ENCODE results near the gene TUBB.

Gene TUBB

DNA sequence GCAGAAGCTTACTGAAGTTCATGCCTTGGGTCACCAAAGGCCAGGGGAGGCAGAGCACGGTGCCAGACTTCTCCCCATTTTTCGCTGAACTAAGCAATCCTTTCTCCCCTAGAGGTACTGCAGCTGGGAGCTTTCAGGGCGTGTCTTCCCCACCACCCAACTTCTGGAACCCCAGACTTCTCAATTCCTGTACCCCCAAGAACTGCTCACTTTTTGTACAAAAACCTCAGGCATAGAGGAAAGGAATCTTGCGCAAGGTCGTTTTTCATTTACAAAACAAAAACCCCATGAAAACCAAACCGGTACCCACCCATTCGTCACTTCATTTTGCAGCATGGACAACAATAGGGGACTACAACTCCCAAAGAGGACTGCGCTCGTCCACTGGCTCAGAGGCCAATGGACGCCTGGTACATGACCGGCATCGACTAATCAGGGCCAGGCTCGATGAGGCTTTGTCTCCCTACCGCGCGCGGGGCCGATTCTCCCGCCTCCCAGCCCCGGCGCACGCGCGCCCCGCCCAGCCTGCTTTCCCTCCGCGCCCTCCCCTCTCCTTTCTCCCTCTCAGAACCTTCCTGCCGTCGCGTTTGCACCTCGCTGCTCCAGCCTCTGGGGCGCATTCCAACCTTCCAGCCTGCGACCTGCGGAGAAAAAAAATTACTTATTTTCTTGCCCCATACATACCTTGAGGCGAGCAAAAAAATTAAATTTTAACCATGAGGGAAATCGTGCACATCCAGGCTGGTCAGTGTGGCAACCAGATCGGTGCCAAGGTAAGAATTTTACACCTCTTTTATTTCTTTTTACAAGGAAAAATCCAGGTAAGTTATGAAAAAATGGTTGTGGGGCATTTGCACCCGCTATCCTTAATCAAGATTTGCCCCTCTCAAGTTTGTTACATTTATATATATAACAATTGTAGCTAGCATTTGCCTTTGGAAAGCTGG, at the start of gene TUBB:
Gene TUBB, plus strand, starts transcription at position 562 of the 947 bp plus-strand sequence. Its CDS starts 155 bp downstream, at position 717.
- DNase-seq (ENCODE audit: low read depth): peak; percentile 86

DNA sequence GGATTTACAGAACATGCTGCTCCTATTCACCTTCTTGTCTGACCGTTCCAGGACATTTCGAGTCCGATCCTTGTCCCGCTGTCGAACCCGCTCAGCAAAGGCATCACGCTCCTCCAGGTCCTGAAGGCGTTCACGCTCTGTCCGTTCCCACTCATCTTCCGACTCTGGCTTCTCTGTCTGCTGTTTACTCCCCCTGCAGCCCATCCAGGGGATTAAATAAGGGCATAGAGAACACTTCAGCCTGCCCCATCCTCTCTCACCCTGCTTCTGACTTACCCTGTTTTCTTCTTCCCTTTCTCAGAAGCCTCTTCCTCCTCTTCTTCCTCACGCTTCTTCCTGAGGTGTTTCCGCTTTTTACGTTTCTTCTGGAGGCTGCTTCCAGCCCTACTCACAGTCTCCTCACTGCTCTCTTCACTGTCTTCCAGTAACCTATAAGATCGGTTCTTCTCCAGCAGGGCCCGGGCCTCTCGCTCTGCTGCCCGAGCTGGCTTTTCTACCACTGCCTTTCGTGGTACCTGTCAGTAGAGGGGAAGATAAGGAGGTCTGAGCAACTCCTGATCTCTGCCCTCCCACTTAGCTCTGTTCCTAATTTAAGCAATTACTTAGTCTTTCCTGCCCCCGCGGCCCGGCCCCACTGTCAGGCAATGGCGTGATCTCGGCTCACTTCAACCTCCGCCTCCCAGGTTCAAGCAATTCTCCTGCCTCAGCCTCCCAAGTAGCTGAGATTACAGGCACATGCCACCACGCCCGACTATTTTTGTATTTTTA, 49.2 kb upstream of the TUBB start:
- no peak for DNase-seq (ENCODE audit: low read depth)

DNA sequence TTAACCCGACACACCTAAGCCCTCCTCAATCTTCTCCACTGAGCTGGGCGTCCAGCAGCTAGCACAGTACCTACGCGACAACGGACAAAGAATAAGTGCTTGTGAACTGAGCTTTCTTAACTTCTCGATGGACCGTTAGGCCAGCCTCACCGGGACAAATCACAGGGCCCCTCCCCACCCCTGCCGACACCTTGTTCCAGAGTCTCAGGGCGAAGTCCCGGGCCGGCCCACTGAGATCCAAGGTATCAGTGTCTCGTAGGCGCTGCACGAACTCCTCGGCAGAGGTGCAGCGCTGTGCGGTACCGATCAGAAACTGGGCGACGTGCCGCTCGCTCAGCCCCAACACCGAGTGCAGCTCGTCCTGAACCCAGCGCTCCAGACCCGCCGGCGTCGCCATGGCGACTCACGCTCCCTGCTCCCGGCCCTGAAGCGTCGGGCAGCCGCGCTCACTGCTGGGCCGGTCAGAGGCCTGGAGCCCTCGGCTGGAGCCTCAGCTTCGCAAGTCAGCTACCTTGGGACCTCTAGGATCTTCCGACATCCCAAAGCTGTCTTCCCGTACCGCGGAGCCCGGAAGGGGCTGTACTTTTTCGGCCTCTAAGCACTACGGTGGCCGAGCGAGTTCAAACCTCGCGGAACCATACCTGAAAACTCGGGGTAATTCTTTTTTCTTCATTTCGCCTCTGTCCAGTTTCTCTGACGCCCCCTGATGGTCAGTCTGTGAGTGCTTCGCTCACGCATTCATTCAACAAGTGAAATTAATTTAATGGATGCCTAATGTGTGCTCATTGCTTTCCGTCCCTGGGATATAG, 47.5 kb upstream of the TUBB start, which contains the start of gene DHX16:
Gene DHX16, minus strand, starts transcription at position 562 of the 809 bp plus-strand sequence. Its CDS starts 165 bp downstream, at position 397.
- DNase-seq (ENCODE audit: low read depth): peak; percentile 78

DNA sequence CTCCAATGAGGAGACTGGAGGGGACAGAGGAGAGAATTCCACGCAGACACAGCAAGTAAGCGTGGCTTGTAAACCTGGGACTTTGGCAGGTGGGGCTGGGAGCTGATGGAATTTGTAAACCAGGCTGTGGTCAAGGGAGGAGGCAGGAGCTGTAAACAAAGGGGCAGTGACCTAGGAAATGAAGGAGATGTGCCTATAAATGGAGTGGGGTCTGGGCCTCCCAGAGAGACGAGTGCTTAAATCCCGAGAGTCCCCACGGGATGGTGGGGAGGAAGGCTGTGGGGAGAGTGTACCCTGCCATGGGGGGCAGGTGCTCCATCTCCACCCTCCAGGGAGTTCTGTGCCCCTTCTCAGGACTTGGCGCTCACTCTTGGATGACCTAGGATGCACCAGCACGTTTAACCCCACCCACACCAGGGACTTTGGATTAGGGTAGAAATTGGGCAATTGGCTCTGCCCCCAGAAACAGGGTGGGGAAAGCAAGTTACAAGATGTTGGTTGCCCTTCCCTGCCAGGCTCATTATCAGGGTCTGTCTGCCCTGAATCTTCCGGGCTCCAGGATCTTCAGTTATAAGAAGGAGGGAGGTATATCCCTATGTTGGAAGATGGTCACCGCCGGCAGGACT, 43.4 kb upstream of the TUBB start:
- no peak for DNase-seq (ENCODE audit: low read depth)

GRCh38 chr6:30678964-30679726, 41.0 kb upstream of the TUBB start:
- peak; percentile 85 for DNase-seq (ENCODE audit: low read depth)

DNA sequence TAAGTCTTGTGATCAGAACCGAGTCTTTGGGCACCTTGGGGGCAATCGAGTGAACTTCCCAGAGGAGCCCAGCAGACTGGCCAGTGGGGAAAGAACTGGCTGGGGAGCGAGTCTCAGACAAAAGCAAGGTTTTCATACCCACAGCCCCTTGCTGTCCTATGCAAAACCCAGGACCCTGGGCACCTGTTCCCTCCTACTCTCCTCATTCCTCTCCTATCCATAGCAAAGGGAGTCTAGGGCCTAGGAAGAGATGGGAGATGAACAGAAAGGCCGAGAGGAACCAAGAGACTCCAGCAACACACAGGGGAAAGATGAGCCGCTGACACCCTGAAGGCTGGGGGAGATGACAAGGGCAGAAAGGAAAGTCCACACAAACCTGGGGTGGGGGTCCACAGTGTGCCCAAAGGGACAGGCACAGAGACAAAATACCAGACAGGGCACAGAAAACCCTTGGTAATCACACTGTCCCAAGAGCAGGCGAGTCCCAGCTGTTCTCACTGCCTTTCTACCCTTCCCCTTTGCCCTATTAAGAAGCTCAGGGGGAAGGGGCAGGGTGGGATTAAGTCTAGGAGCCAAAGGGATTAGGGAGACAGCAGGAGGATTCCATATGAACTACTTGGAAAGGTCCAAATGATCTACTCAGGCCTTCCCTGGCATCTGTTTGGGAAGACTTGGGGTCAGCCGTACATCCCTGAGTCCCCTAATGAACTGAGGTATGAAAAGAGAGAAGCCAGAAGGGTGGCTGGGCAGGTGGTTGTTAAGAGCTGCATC, 40.2 kb upstream of the TUBB start:
- DNase-seq (ENCODE audit: low read depth): no peak

GRCh38 chr6:30681766-30682142, 38.4 kb upstream of the TUBB start:
- DNase-seq (ENCODE audit: low read depth): no peak

DNA sequence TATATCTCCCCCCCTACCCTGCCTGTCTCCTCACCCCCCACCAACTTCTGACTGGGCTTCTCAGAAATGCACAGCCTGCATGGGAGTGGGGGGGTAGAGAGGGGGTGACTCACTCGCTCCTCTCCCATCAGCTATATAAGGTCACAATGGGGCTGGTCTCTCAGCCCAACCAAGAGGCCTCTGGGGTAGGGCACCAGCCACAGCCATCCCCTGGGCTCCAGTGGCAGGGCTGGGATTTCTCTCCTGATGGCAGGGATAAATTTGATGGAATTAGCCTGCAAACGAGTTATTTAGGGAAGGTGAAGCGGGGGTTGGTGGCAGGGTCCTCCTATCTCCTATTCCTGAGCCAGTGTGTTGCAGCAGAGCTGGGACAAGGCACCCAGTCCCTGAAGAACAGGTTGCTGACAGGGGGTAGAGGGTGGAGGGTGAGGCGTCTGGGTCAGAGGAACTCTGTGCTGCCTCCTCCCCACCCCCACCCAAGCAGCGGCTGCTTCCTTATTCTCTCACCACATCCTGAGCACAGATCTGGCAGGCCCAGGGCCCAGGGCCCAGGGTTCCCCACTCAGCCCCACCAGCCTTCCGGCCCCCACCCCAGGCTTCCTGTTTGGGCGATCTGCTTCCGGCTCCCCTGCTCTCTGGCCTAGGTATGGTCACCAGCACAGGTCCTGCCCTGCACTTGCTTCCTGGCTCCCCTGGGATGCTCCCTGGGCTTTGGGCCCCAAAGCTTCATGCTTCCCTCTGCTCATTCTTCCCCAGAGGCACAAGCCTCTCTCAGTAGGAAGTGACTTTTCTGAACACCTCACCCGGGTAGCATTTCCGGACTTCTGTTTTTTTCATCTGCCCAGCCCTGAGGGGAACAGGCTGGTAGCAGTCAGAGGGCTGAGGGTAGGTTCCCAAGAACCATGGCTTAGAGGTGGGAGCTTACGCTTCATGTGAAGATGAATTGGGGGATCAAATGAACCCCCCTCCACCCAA, 37.7 kb upstream of the TUBB start:
- peak; percentile 74 for DNase-seq (ENCODE audit: low read depth)

GRCh38 chr6:30683183-30683979, 36.8 kb upstream of the TUBB start:
- DNase-seq (ENCODE audit: low read depth): no peak

GRCh38 chr6:30683980-30684338, 36.2 kb upstream of the TUBB start:
- no peak for DNase-seq (ENCODE audit: low read depth)

GRCh38 chr6:30684386-30685156, 35.6 kb upstream of the TUBB start:
- peak; percentile 40 for DNase-seq (ENCODE audit: low read depth)

DNA sequence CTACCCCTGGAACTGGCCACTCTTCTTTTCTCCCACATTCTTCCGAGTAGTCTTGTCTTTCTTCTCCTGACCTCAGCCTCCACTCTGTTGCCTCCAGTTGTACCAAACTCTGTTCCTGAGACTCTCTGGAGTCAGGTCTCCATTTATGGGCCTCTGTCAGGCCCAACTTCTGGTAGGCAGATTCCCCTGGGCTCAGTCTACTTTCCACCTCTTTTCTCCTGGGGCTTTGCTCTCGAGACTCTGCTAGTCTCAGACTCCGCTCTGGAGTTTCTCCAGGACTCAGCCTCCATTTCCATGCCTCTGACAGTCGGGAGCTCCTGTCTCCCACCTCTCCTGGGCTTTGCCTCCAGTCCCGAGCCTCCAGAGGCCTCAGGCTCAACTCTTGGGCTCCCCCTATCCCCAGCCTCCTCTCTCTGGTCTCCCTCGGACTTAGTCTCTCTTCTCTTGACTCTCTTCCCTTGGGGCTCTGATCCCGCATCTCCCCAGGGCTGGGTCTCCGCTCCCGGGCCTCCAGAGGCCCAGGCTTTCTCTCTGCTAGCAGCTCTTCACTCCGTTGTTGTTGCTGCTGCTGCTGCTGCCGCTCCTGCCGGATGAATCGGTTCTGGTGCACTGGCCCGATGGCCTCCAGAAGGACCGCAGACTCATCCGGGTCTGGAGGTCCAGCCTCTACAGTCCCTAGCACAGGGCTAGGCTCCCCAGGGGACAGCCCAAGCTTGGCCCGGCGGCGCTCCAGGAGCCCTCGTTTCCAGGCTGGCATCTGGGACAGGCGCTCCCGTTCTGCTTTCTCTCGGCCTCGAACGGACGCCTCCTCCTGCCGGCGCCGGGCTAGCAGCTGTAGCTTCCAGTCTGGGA, 34.8 kb upstream of the TUBB start:
- no peak for DNase-seq (ENCODE audit: low read depth)

DNA sequence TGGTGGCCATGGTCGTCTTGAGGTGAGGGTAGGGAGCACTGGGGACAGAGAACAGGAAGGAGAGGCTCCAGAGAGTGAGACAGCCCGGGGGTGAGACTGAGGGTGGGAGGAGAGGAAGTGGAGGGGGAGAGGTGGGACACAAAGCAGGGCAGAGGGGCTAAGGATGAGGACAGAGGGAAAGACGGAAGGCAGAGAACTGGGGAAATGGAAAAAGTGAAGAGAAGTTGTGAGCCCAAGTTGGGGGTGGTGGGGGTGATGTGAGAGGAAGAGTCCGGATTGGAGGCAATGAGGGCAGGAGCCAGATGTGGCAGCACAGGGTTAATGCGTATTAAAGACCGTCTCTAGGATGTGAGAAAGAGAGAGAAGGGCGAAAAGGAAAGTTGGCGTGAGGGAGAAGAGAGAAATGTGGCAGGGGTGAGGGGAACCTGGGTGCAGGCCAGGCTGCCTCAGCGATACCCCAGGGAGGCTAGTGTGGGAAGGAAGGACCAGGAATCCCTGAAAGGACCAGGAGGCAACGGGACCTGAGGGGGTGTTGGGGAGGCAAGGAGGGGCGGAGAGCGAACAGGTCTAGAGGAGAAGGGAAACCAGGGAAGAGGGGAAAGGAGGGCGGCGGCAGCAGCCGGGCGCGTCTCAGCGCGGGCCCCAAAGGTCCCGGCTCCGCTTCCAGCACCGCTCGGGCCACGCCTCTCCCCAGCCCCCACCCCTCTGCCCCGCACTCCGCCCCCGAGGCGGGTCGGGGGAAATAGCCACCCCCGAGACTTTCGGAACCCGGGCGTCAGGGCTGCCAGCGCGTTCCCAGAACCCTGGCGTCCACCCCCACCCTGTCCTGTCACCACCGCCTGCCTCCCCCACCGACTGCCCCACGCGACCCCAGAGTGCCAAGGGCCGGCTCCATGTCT, 33.9 kb upstream of the TUBB start, which contains the start of gene PPP1R18:
Gene PPP1R18, minus strand, starts transcription at position 637 of the 899 bp plus-strand sequence. Its CDS starts 627 bp downstream, at position 10.
- DNase-seq (ENCODE audit: low read depth): peak; percentile 74

- peak; percentile 66 for DNase-seq (ENCODE audit: low read depth)
Observed at GRCh38 chr6:30686908-30687658, 33.1 kb upstream of the TUBB start.

All from stimulated activated CD8-positive, alpha-beta memory T cell treated with anti-CD3 and anti-CD28 coated beads, Interleukin-12 subunit alpha, Interleukin-12 subunit beta, amount 100 ng/mL, for 4 hours (primary cell).